Tibial nerve (tissue), 3 donors: ENCODE data around the gene APOL2.

ENCODE experiments used
- CTCF ChIP-seq, 5 experiments: fragments of 200-600 bp in 3 of 5; fragments of 450-650 bp in 2 of 5; sonication (generic) in 3 of 5; IDR thresholded peaks; one replicate each; pipeline ENCODE4 v1.5.1; 2016 to 2019; ENCODE audit warnings: antibody characterized with exemption in 5 of 5, mild to moderate bottlenecking in 3 of 5, moderate library complexity in 2 of 5
- POLR2A ChIP-seq, 2 donors: fragments of 450-650 bp; IDR thresholded peaks; one replicate each; pipeline ENCODE4 v1.6.1; 2017; ENCODE audit warnings: antibody characterized with exemption in 2 of 2, mild to moderate bottlenecking in 2 of 2, moderate library complexity in 2 of 2

GRCh38 chr22:36185828-36186624, 53.3 kb downstream of the APOL2 start:
- TF ChIP-seq CTCF (IDR thresholded peaks at IDR 0.05) (no peak), POLR2A (IDR thresholded peaks at IDR 0.05) (no peak)
